Measurements from ENCODE around the gene ADRB2.

- TF ChIP-seq POLR2A (IDR thresholded peaks at IDR 0.05): no peak
- no peak for TF ChIP-seq CTCF (IDR thresholded peaks at IDR 0.05)
- no peak for TF ChIP-seq EP300 (IDR thresholded peaks at IDR 0.05)
Measured at GRCh38 chr5:148780711-148781110, 45.7 kb upstream of the ADRB2 start.
